HepG2 (cell line): ENCODE results near the gene TMEM61. TPM values are rescaled to one million over a fixed set of nuclear protein-coding genes. Genes with fewer than 3 reads are reported as not detected.
A peak's percentile ranks its signal among the peaks of the same experiment; 100 is the strongest.

Experiments
- ATF1 ChIP-seq: IDR thresholded peaks from 2 replicates; pipeline ENCODE4 v1.6.1; 2016; ENCODE audit warnings: mild to moderate bottlenecking, control low read depth
- CENPT ChIP-seq: sonication (generic); formaldehyde crosslinking; IDR thresholded peaks from 2 replicates; pipeline ENCODE4 v1.8.0; 2022; ENCODE audit warnings: low read depth, mild to moderate bottlenecking, moderate library complexity, missing genetic modification reagents
- ELF1 ChIP-seq: sonication (generic); formaldehyde crosslinking; IDR thresholded peaks from 2 replicates; pipeline ENCODE4 v1.4.0; 2020; ENCODE audit warnings: missing genetic modification reagents
- HMGXB3 ChIP-seq: sonication (generic); formaldehyde crosslinking; IDR thresholded peaks from 2 replicates; pipeline ENCODE4 v1.4.0; 2020; ENCODE audit warnings: missing genetic modification reagents, borderline replicate concordance
- HOXA3 ChIP-seq: sonication (generic); formaldehyde crosslinking; IDR thresholded peaks from 2 replicates; pipeline ENCODE4 v1.5.0; 2020; ENCODE audit warnings: missing genetic modification reagents
- IRF2 ChIP-seq: IDR thresholded peaks from 2 replicates; pipeline ENCODE4 v1.6.1; 2018; ENCODE audit warnings: missing genetic modification reagents, missing compliant biosample characterization
- MAFF ChIP-seq: IDR thresholded peaks from 2 replicates; pipeline ENCODE4 v1.6.1; 2011; ENCODE audit warnings: low read depth, low read length, improper control_type of control experiment
- TAF1 ChIP-seq: sonication (generic); formaldehyde crosslinking; IDR thresholded peaks from 2 replicates; pipeline ENCODE4 v1.4.0; 2020; ENCODE audit warnings: missing genetic modification reagents
- ZBTB34 ChIP-seq: sonication (generic); formaldehyde crosslinking; IDR thresholded peaks from 2 replicates; pipeline ENCODE4 v1.8.0; 2022; ENCODE audit warnings: mild to moderate bottlenecking, missing genetic modification reagents
- ZFP91 ChIP-seq: sonication (generic); formaldehyde crosslinking; IDR thresholded peaks from 2 replicates; pipeline ENCODE4 v1.9.0; 2022; ENCODE audit warnings: missing genetic modification reagents, mild to moderate bottlenecking, borderline replicate concordance
- ZMYM2 ChIP-seq: sonication (generic); formaldehyde crosslinking; IDR thresholded peaks from 2 replicates; pipeline ENCODE4 v1.8.0; 2022; ENCODE audit warnings: mild to moderate bottlenecking, missing genetic modification reagents
- ZMYM4 ChIP-seq: sonication (generic); formaldehyde crosslinking; IDR thresholded peaks from 2 replicates; pipeline ENCODE4 v1.8.1; 2023; ENCODE audit warnings: mild to moderate bottlenecking, missing genetic modification reagents
- ZNF251 ChIP-seq: sonication (generic); formaldehyde crosslinking; IDR thresholded peaks from 2 replicates; pipeline ENCODE4 v1.9.0; 2021; ENCODE audit warnings: mild to moderate bottlenecking, missing genetic modification reagents
- ZNF605 ChIP-seq: sonication (generic); formaldehyde crosslinking; IDR thresholded peaks from 2 replicates; pipeline ENCODE4 v1.8.0; 2022; ENCODE audit warnings: mild to moderate bottlenecking, missing genetic modification reagents
- ZSCAN21 ChIP-seq: sonication (generic); formaldehyde crosslinking; IDR thresholded peaks from 2 replicates; pipeline ENCODE4 v1.8.0; 2022; ENCODE audit warnings: mild to moderate bottlenecking, missing genetic modification reagents, moderate library complexity, borderline replicate concordance
- polyA plus RNA-seq, 8 experiments: library from polyadenylated mRNA; depleted of rRNA in 3 of 8; stranded (reverse) in 7 of 8; unstranded in 1 of 8; fragments of >200 nt; fragmentation: Illumina TruSeq in 4 of 8; extraction: Trizol in 4 of 8; gene quantifications; 2 replicates each; pipeline versions ENCODE4 v1.2.1 to v1.2.3, GENCODE V29; 2011 to 2016; ENCODE audit warnings: low read depth in 4 of 8, missing spikeins in 1 of 8, mixed read lengths in 1 of 8; ENCODE audit not compliant: insufficient read depth in 1 of 8
- total RNA-seq, 5 experiments: library from RNA; depleted of rRNA; stranded (reverse); fragments of >200 nt; fragmentation: Illumina TruSeq; extraction: Trizol; gene quantifications; 2 replicates each; pipeline ENCODE4 v1.2.3, GENCODE V29; 2016; ENCODE audit warnings: low read depth in 1 of 5
- TF ChIP-seq, protein P1 (sequence below): sonication (generic); formaldehyde crosslinking; IDR thresholded peaks from 2 replicates; pipeline ENCODE4 v1.8.1; 2023; ENCODE audit warnings: mild to moderate bottlenecking, inconsistent platforms, moderate library complexity, missing genetic modification reagents, borderline replicate concordance
- TF ChIP-seq, protein P2 (sequence below): IDR thresholded peaks from 2 replicates; pipeline ENCODE4 v1.6.1; 2016; ENCODE audit warnings: low read depth, borderline replicate concordance
- TF ChIP-seq, protein P3 (sequence below): sonication (generic); formaldehyde crosslinking; IDR thresholded peaks from 2 replicates; pipeline ENCODE4 v1.8.0; 2022; ENCODE audit warnings: mild to moderate bottlenecking, missing genetic modification reagents, moderate library complexity

TMEM61 gene
- total and polyA plus RNA-seq, 2 of the 13 experiments (the other 11 are each of a cell fraction or from before 2014, with no cell fraction given) = not detected

DNA sequence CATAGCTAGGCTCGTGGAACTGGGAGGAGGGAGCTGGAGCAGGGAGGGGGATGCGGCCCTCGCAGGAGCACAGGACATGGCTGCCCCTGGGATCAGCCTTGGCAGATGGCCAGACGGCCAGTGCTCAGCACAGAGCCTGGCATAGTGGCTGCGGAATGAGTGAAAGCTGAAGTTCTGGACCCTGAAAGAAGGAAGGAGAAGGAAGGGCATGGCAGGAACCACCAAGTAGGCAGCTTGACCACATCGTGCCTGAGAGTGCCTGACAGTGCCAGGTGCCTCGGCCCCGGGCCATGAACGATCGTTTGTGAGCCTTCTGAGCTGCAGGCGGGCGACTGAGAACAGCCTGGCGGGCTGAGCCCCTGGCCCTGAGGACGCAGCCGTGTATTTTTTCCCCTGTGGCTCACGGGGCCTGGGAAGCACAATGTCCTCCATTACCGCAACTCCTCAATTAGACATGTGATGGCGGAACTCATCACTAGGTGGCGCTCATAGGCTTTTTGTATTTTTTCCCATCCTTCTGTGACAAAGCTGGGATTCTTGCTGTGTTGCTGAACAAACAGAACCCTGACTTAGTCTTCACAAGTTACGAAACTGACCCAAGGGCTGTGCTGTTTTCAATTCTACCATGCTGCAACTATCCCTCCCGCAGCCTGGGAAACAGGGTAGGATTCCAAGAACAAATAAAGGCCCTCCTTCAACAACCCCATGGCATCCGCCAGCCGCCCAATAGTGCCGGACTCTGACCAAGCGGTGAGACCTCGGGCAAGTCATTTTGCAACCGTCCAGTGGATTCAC is 29.9 kb upstream of the TMEM61 start (continued):
- peak; percentile 41 for TF ChIP-seq HOXA3
- TF ChIP-seq MAFF = peak; percentile 38
- TF ChIP-seq ZFP91 (CRISPR knock-in tag) = peak; percentile 78; the same call in 1 of the 2 replicates
- TF ChIP-seq TAF1 = 0 out of 2 replicates have a peak, but pooled peaks have one; percentile 35
- TF ChIP-seq, protein P1, sequence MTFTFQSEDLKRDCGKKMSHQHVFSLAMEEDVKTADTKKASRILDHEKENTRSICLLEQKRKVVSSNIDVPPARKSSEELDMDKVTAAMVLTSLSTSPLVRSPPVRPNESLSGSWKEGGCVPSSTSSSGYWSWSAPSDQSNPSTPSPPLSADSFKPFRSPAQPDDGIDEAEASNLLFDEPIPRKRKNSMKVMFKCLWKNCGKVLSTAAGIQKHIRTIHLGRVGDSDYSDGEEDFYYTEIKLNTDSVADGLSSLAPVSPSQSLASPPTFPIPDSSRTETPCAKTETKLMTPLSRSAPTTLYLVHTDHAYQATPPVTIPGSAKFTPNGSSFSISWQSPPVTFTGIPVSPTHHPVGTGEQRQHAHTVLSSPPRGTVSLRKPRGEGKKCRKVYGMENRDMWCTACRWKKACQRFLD (CRISPR knock-in tag) = no peak
- TF ChIP-seq ZMYM2 (CRISPR knock-in tag) = 0 out of 2 replicates have a peak, but pooled peaks have one; percentile 48
- peak; percentile 55; the same call in 1 of the 2 replicates for TF ChIP-seq IRF2
- no peak for TF ChIP-seq ELF1
- peak; percentile 13; the same call in 1 of the 2 replicates for TF ChIP-seq ZMYM4 (CRISPR knock-in tag)
- peak; percentile 21; the same call in 1 of the 2 replicates for TF ChIP-seq HMGXB3 (CRISPR knock-in tag)
- TF ChIP-seq, protein P2, sequence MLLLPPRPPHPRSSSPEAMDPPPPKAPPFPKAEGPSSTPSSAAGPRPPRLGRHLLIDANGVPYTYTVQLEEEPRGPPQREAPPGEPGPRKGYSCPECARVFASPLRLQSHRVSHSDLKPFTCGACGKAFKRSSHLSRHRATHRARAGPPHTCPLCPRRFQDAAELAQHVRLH (CRISPR knock-in tag) = 0 out of 2 replicates have a peak, but pooled peaks have one; percentile 22
- TF ChIP-seq ZBTB34 (CRISPR knock-in tag) = no peak
- TF ChIP-seq ZNF251 (CRISPR knock-in tag) = 0 out of 2 replicates have a peak, but pooled peaks have one; percentile 47
- TF ChIP-seq CENPT = 0 out of 2 replicates have a peak, but pooled peaks have one; percentile 38
- TF ChIP-seq ATF1 (CRISPR knock-in tag) = no peak
- TF ChIP-seq, protein P3, sequence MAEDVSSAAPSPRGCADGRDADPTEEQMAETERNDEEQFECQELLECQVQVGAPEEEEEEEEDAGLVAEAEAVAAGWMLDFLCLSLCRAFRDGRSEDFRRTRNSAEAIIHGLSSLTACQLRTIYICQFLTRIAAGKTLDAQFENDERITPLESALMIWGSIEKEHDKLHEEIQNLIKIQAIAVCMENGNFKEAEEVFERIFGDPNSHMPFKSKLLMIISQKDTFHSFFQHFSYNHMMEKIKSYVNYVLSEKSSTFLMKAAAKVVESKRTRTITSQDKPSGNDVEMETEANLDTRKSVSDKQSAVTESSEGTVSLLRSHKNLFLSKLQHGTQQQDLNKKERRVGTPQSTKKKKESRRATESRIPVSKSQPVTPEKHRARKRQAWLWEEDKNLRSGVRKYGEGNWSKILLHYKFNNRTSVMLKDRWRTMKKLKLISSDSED (CRISPR knock-in tag) = 0 out of 2 replicates have a peak, but pooled peaks have one; percentile 57
- TF ChIP-seq ZSCAN21 (CRISPR knock-in tag) = peak; percentile 63; the same call in 1 of the 2 replicates
- TF ChIP-seq ZNF605 (CRISPR knock-in tag) = peak; percentile 80
